ENCODE measurements around the gene NOP10.
"Not testable (repeated sequence)": the region's sequence is repeated elsewhere in the genome, so short reads cannot be mapped to it uniquely, and the experiment has no call there.

DNA sequence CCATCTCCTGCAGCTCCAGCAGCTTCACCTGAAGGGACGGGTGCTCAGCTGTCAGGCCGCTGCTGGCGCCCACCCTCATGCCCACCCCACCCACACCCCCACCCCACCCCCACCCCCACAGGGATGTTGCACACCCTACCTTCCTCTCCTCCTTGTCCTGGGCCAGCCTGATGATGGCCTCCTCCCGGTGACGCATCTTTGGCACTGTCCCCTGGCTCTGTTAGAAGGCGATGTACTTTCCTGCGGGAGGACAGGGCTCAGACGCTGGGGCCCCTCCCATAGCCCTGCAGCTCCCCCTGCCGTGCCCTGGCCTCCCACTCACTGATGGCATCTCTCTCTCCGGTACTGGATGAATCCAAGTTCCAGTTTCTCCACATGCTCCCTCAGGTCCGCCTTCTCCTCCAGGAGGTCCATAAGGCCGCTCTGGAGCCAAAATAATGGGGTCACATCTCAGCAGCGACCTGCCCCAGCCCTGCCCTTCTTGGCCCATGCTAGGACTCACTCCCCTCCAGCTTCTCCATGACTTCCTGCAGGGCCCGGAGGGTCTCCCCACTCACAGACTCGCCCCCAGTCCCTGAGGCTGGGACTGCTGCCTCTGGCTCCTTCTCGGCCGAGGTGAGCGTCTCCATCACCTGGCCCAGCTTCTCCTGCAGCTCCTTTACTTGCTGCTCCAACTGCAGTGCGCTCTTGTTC is 39.0 kb upstream of the NOP10 start:
- TF ChIP-seq EZH2 (IDR thresholded peaks at IDR 0.05; ENCODE audit: low read length) = not testable (repeated sequence)
- TF ChIP-seq, protein P1, sequence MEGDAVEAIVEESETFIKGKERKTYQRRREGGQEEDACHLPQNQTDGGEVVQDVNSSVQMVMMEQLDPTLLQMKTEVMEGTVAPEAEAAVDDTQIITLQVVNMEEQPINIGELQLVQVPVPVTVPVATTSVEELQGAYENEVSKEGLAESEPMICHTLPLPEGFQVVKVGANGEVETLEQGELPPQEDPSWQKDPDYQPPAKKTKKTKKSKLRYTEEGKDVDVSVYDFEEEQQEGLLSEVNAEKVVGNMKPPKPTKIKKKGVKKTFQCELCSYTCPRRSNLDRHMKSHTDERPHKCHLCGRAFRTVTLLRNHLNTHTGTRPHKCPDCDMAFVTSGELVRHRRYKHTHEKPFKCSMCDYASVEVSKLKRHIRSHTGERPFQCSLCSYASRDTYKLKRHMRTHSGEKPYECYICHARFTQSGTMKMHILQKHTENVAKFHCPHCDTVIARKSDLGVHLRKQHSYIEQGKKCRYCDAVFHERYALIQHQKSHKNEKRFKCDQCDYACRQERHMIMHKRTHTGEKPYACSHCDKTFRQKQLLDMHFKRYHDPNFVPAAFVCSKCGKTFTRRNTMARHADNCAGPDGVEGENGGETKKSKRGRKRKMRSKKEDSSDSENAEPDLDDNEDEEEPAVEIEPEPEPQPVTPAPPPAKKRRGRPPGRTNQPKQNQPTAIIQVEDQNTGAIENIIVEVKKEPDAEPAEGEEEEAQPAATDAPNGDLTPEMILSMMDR (optimal IDR thresholded peaks at IDR 0.05 in 1 of 3, IDR thresholded peaks at IDR 0.05 in 1 of 3, conservative IDR thresholded peaks at IDR 0.05 in 1 of 3; ENCODE audit: extremely low read depth in 1 of 3, insufficient read depth in 2 of 3, low read length in 3 of 3) = not testable (repeated sequence)

All from keratinocyte (primary cell).